HPDE6-E6E7 (cell line): Measurements from ENCODE around the gene KLHL1.
A peak's percentile ranks its signal among the peaks of the same experiment; 100 is the strongest.

ENCODE experiments used
- DNase-seq: peaks from one replicate; pipeline ENCODE4 v3.0.0; 2011; ENCODE audit warnings: missing footprints; ENCODE audit errors: extremely low spot score

KLHL1 gene

DNA sequence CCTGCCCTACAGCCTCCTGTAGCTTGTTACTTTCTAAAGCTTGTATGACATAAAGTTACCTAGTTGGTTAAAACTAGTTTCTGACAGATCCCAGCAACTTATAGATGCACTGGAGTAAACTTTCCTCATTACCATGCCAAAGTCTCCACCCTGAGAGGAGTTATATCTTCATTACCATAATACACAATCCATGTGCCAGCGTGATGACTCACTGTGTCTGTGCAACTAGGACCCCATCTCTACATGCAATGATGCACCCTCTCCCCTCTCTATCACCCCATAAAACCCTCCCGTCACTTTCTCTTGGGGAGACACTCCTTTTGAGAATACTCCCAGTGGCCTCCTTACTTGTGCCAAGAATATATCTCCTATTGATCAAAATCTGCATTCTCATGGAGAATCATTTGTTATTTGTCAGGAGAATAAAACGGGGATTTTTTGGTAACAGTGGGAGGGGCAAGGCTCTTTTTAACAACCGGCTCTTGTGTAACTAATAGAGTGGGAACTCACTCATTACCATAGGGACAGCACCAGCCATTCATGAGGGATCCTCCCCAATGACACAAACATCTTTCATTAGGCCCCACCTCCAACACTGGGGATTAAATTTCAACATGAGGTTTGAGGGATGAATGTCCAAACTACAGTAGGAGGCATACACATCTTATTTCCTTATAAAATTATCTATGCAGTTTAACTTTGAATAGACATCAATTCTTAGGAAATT lies 235.8 kb downstream of the KLHL1 start:
- no peak for DNase-seq

- DNase-seq = no peak
Observed at GRCh38 chr13:69866555-69866954, 241.7 kb downstream of the KLHL1 start.

DNA sequence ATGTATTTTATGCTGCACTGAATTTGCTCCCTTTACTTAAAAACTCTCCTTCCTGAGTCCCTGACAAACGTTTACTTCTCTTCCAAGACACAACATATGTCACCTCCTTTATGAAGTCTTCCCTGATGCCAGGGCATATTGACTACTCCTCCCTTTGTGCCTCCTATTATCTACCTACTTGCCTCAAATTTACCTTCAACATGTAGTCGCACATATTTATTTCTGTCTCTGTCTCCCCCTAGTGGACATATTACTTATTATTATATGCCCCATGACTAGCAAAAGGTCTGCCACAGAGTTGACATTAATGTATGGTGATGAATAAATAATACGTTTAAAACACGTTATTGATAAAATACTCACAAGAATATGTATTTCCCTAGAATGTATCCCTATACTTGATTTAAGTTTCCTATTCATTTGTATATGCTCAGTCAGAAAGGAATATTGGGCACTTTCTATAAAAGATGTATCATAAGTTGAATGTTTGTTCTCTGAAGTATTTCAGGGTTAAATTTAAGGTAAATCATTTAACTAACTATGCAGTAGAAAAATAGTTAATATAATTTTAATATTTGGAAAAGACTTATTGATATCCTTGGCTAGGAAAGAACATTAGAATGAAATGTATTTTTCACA lies 250.9 kb downstream of the KLHL1 start:
- DNase-seq = peak; percentile 16

GRCh38 chr13:69856331-69856730 lies 251.9 kb downstream of the KLHL1 start:
- DNase-seq = no peak

DNA sequence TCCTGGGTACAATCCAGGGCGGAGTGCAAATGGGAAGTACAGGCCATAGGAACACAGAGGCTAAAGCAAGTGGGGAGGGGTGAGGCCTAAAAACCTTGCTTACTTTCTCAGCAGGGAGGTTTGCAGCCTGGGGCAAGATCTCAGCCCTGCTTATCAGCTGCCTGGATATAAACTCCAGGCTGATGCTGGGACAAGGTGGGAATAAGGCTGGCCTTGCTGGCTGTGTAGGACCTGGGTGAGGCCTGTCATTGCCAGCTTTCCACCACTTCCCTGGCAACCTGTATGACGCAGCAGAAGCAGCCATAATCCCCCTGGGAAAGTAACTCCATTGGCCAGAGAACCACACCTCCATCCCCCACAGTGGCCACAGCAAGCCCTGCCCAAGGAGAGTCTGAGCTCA lies 279.7 kb downstream of the KLHL1 start:
- no peak for DNase-seq

GRCh38 chr13:69820180-69820579 lies 288.1 kb downstream of the KLHL1 start:
- DNase-seq = no peak

- DNase-seq = no peak
Observed at GRCh38 chr13:69817333-69817869, 290.9 kb downstream of the KLHL1 start.

DNA sequence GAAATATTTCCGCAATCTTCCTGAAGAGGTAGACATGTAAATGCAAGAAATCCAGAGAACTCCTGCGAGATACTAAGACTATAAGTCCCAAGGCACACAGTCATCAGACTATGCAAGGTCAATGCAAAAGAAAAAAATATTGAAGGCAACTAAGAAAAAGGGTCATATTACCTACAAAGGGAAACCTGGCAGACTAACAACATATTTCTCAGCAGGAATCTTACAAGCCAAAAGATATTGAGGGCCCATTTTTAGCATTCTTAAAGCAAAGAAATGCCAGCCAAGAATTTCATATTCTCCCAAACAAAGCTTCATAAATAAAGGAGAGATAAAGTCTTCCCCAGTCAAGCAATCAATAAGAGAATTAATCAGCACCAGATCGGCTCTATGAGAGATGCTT lies 299.1 kb downstream of the KLHL1 start:
- no peak for DNase-seq

GRCh38 chr13:69796256-69796655 lies 312.0 kb downstream of the KLHL1 start:
- DNase-seq = no peak

- no peak for DNase-seq
Observed at GRCh38 chr13:69793783-69794453, 314.3 kb downstream of the KLHL1 start.

GRCh38 chr13:69776937-69777336 lies 331.3 kb downstream of the KLHL1 start:
- DNase-seq = no peak

DNA sequence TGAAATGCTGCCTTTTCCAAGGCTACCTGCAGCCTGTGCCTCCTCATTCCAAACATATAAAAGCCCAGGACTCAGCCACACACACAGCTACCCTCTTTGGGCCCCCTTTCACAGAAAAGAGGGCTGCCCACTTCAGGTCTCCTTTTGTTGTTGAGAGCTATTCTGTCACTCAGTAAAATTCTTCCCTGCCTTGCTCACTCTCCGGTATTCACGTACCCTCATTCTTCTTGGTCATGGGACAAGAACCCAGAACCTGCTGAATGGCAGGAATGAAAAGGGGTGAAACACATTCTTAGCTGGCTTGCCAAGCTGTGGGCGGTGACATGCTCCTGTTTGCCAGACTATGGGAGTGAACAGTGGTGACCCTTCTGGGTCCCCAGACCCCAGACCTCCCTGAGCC lies 338.6 kb downstream of the KLHL1 start:
- DNase-seq = no peak

DNA sequence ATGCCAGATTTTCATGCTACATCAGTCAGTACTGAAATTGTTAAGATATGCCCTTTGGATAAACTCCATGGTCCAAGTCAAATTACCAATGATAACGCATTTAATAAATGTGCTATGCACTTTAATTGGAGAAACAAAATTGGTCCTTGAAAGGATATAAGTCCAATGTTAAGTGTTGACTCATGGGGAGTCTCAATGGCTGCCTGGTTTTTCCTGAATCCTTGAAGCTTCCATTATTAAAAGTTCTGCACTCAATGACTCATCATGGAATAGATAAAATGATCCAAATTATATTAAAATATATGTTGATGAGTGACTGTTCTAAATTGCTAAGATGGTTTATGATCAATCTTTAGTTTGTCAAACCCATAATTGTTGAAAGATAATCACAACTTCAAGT lies 346.7 kb downstream of the KLHL1 start:
- DNase-seq = no peak

DNA sequence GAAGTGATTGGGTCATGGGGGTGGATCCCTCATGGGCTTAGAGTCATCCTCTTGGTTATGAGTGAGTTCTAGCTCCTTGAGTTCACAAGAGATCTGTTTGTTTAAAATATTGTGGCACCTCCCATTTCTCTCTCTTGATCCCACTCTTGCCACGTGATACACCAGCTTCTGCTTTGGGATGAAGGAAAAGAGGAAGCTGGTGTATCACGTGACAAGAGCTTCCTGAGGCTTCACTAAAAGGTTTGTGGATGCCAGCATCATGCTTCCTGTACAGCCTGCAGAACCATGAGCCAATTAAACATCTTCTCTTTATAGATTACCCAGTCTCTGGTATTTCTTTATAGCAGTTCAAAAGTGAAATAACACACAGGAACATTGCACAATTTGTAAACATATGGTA lies 353.2 kb downstream of the KLHL1 start:
- no peak for DNase-seq

- no peak for DNase-seq
Observed at GRCh38 chr13:69751259-69751658, 357.0 kb downstream of the KLHL1 start.

DNA sequence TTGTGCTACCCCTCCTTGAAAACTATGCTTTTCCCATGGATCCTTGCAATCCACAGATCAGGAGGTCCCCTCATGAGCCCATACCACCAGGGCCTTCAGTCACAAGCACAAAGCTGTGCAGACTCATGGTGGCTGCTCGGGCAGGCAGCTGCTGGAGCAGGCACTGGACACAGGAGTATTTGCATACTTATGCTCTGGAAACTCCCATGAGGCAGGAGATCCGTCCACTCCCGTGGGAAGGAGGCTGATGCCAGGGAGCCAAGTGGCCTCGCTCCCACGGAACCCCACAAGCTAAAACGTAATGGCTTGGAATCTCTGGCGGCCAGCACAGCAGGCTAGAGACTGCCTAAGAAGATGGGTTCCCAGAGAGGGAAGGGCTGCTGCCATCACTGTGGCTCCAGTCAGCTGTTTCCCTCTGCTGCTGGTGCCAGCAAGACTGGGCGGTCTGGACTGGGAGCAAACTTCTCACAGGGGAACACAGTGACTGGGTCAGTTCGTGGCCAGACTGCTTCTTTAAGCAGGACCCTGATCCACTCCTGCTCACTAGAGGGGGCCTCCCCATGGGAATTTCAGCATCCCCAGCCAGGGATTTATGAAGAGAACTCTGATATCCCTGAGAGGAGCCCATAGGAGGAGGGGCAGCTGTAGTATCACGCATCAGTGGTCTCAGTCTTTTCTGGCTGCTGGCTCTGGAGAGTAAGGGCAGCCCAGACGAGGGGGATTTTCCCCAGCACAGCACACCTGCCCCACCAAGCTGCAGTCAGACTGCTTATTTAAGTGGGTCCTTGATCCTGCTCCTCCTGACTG lies 370.9 kb downstream of the KLHL1 start:
- no peak for DNase-seq

- no peak for DNase-seq
Observed at GRCh38 chr13:69721631-69722030, 386.6 kb downstream of the KLHL1 start.

DNA sequence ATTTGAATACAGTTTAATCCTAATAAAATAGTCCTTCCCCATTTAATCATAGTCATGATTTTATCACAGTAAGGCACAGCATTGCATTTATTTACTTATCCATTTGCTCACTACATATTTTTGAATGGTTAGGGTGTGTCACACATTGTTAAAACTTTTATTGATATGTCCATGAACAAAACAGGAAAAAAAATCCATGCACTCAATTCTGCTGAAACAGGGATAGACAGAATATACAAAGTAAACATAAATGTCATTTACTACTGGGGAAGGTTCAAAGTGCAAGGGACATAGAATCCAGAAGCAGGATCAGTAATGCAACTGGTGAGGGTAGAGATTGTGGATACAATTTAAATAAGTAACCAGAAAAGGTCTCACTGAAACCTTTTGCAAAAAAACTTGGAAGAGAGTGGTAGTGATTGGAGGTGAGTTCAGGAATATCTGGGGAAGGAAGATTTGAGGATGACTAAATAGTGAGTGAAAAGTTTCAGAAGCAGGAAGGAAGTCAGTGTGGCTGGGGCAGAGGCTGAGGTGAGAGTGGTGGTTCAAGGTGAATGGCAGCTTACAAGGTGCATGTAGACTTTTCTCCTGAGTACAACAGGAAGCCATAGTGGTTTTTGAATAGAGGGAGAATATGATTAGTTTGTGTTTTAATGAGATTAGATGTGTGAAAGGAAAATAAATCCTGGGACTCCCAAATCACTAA lies 387.8 kb downstream of the KLHL1 start:
- DNase-seq = no peak

- no peak for DNase-seq
Observed at GRCh38 chr13:69706807-69707206, 401.4 kb downstream of the KLHL1 start.

- DNase-seq = no peak
Observed at GRCh38 chr13:69704311-69704710, 403.9 kb downstream of the KLHL1 start.

- no peak for DNase-seq
Observed at GRCh38 chr13:69690999-69691398, 417.3 kb downstream of the KLHL1 start.
